Measurements from ENCODE around the gene ZNF782.
"Not testable (repeated sequence)": the region's sequence is repeated elsewhere in the genome, so short reads cannot be mapped to it uniquely, and the experiment has no call there.

Gene ZNF782

GRCh38 chr9:96853781-96854650 lies at the start of gene ZNF782:
TSS of gene ZNF782 (minus strand) at chr9:96854514. CDS start at chr9:96851961, 2,553 bp downstream.
- peak; percentile 82 for DNase-seq

DNA sequence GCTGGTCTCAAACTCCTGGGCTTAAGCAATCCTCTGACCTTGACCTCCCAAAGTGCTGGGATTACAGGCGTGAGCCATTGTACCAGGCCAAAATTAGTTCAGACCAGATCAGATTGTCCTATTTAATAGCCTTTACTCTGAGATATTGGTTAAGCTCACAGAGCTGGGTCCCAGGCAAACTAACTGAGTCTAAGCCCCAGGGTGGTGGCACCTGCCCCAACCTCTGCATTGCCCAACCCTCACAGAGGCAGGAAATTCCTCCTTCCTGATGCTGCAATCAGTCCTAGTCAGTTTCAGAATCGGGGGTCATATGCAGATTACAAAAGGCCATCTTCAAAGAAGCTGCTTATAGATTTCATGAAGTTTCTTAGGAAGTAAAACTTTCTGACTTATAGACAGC lies 45.7 kb upstream of the ZNF782 start:
- not testable (repeated sequence) for DNase-seq

GRCh38 chr9:96892131-96892530 lies 37.8 kb upstream of the ZNF782 start:
- no peak for DNase-seq

- DNase-seq = no peak
Measured at GRCh38 chr9:96888591-96888990, 34.3 kb upstream of the ZNF782 start.

DNA sequence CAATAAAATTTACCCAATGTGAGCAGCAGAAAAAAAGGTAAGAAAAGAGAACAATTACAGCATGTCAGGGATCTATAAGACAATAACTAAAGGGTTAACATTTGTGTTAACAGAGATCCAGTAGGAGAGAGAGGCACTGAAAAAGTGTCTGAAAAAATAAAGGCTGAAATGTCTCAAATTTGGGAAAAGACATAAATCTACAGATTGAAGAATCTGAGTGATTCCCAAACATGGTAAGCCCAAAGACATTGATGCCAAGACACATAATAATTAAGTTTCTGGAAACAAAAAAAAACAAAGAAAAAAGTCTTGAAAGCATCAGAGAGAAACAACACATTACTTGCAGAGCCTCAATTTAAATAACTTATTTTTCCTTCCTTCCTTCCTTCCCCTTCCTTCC lies 31.1 kb upstream of the ZNF782 start:
- no peak for DNase-seq

GRCh38 chr9:96884443-96884842 lies 30.1 kb upstream of the ZNF782 start:
- no peak for DNase-seq

DNA sequence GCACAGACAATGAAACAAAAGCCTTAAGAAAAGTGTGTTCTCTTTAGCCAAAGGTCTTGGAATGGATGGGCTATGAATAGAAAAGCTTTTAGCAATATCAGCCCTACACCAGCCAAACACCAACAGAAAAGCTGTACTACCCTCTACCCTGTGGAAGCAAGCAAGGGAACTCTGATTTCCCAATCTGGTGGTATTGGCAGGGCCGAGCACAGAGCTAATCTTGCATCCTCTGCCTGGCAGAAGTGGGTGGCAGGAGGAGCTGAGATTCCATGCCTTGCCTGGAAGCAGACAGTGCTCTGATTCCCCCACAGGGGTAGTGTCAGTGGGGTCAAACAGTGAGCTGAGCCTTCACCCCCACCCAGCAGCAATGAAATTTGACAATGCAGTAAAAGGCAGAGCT lies 29.6 kb upstream of the ZNF782 start:
- DNase-seq = no peak

- no peak for DNase-seq
Measured at GRCh38 chr9:96877269-96877668, 23.0 kb upstream of the ZNF782 start.

- DNase-seq = peak; percentile 72
Measured at GRCh38 chr9:96875461-96876142, 21.3 kb upstream of the ZNF782 start.

DNA sequence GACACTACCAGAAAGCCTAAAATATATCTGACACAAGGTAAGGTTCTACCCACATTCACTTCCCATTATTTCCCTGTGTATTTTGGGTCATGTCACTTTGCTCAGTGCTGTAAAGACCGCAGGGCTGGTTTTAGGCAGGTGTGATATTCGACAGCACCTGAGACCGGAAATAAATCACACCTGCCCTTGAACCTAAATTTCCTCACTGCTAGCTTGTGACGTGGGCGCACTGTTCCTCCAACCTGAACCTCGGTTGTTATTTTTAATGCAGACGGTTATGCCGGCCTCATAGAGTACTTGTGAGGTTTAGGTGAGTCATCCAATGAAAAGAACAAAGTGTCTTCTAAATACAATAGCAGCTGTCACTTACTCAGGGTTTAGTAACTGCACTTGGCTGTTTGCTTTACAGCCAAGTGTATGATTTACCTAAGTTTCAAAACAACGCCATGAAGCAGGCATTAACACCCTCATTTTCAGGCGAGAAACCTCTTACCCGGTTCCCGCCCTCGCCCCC lies 20.7 kb upstream of the ZNF782 start:
- no peak for DNase-seq

DNA sequence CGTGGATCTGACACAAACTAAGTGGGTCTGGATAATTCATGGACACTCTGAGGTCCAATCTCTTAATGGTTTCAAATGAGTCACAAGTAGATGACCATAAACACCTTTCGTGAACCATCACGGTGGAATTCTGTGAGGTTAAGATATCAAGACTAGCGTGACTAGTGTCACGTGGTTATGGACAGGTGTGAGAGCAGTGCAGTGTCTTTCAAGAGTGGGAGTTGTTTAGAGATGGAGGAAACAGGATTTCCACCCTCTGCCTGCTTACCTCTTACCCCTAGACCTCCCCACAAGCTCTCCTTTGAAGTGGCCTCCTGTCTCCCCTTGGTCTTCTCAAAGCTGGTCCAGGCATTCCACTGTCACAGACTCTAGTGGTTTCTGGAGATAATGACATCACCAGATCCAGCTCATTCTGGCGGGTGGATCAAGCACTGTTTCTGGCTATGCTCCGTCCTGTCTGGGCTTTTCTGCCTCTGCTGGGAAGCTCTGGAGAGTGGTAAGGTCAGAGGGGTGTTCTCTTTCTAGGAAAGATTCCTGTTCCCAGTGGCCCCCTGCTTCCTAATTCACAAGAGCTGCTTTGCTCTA lies 20.0 kb upstream of the ZNF782 start:
- no peak for DNase-seq

- no peak for DNase-seq
Measured at GRCh38 chr9:96871176-96871575, 16.9 kb upstream of the ZNF782 start.

DNA sequence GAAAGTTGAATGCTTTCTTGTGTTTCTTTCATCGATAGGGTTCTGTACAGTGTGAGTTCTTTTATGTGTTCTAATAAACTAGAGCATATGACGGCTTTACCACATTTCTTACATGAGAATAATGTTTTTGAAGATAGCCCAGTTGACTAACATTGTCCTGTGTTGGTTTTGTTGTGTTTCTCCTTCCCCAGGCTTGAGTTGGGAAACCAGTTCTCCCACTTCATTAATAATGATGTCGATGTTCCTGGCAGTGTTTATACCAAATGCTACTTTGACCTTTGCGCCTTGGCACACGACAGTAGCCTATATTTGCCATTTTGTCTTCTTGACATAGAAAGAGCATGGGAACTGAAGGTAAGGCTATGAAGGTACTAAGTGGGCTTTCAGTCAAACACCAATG lies 14.4 kb upstream of the ZNF782 start:
- no peak for DNase-seq

DNA sequence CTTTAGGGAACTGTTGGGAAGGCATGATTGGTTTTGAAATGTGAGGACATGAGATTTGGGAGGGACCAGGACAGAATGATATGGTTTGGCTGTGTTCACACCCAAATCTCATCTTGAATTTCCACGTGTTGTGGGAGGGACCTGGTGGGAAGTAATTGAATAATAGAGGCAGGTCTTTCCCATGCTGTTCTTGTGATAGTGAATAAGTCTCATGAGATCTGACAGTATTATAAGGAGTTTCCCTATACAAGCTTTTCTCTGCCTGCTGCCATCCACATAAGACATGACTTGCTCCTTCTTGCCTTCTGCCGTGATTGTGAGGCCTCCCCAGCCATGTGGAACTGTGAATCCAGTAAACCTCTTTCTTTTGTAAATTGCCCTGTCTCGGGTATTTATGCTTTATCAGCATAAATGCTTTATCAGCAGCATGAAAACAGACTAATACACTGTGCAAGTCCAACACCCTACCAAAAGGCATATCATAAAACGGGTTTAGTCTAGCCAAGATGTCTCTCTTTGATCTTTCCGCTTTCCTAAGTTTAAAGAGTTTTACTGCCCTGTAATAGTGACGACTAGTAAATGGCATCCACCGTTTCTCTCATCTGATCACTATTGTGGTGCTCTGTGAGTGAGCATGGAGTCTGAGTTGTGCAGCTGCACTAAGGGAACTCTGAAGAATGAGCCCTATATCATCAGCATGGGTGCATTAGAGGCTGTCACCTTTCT lies 12.9 kb upstream of the ZNF782 start:
- no peak for DNase-seq

DNA sequence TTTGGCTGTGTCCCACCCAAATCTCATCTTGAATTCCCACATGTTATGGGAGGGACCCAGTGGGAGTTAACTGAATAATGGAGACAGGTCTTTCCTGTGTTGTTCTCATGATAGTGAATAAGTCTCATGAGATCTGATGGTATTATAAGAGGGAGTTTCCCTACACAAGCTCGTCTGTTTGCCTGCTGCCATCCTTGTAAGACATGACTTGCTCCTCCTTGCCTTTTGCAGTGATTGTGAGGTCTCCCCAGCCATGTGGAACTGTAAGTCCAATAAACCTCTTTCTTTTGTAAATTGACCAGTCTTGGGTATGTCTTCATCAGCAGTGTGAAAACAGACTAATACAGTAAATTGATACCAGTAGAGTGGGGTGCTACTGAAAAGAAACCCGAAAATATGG lies 10.9 kb upstream of the ZNF782 start:
- not testable (repeated sequence) for DNase-seq

DNA sequence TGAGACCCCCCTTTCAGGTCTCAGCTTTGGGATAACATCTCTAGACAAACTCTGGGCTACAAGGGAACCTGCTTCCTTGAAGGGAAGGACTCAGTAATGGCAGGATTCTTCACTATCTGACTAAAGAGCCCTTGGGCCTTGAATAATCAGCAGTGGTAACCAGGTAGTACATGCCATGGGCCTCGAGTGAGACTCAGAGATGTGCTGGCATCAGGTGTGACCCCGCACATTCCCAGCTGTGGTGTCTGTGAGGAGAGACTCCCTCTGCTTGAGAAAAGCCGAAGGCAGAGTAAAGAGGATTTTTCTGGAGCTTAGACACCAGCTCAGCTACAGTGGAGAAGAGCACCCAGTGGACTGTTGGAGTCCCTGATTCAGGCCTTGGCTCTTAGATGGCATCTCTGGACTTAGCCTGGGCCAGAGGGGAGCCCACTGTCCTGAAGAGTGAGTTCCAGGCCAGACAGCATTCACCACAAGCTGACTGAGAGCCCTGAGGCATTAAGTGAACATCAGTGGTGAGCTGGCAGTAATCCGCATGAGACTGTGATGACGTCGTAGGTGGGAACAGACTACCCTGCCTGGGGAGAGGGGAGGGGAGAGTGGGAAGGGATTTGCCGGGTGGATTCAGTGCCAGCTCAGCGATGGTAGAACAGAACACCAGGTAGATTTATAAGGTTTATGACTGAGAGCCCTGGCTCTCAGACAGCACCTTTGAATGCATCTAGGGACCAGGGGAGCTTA lies 5.3 kb upstream of the ZNF782 start:
- no peak for DNase-seq

GRCh38 chr9:96858670-96859069 lies 4.4 kb upstream of the ZNF782 start:
- no peak for DNase-seq

GRCh38 chr9:96858018-96858573 lies 3.8 kb upstream of the ZNF782 start:
- no peak for DNase-seq

- DNase-seq = no peak
Measured at GRCh38 chr9:96856363-96857286, 2.3 kb upstream of the ZNF782 start.

DNA sequence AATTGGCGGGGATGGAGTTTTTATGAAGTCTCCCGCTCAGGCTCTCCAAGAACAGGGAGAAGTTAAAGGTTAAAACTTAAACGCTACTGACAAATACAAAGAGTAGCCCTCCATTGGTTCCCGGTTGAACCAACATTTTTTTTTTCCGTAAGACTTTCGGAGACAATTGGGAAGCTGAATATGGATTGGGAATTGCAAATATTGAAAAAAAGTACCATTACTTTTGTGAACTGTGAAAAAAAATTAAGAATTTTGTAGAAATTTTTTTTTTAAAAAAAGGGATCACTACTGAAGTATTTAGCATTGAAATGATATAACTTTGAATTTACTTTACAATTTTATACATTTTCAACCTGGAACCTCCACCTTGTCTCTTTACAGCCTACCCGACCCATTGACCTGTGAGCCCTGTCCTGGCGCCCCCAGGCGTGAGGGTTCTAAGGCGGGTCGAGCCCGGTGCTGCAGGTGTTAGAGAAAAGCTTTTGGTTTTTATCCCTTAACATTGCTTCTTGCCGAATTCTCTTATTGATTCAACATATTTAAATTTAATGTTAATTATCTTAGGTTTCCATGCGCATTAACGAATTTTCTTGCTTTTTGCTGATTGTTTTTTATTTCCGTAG lies 448 bp upstream of the ZNF782 start:
- no peak for DNase-seq

Measured in NCI-H187 treated with DMSO at 0.1 percent for 48 hours (cell line).